ENCODE measurements around the gene BSDC1.
"Not testable (repeated sequence)": the region's sequence is repeated elsewhere in the genome, so short reads cannot be mapped to it uniquely, and the experiment has no call there.

Gene BSDC1

DNA sequence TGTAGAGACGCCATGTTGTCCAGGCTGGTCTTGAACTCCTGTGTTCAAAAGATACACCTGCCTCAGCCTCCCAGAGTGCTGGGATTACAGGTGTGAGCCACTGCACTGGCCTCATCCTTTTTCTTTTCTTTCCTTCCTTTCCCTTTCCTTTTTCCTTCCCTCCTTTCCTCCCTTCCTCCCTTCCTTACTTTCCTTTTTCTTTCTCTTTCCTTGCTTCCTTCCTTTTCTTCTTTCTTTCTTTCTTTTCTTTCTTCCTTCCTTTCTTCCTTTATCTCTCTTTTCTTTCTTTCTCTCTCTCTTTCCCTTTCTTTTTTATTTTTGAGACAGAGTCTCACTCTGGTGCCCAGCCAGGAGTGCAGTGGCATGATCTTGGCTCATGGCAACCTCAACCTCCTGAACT, 37.8 kb downstream of the BSDC1 start:
- DNase-seq: no peak

DNA sequence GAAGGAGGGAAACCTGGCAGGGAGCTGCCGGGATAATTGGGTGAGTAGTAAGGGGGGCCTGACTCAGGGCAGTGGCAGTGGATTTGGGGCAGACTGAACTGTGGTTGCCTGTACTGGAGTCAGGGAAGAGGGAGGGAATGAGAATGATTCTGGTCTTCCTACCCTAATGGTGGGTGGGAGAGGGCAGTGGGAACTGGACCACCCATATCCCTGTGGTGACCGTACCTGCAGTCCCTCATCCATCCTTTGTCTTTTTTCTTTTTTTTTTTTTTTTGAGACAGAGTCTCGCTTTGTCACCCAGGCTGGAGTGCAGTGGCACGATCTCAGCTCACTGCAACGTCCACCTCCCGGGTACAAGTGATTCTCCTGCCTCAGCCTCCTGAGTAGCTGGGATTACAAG, 38.5 kb downstream of the BSDC1 start:
- DNase-seq: not testable (repeated sequence)

DNA sequence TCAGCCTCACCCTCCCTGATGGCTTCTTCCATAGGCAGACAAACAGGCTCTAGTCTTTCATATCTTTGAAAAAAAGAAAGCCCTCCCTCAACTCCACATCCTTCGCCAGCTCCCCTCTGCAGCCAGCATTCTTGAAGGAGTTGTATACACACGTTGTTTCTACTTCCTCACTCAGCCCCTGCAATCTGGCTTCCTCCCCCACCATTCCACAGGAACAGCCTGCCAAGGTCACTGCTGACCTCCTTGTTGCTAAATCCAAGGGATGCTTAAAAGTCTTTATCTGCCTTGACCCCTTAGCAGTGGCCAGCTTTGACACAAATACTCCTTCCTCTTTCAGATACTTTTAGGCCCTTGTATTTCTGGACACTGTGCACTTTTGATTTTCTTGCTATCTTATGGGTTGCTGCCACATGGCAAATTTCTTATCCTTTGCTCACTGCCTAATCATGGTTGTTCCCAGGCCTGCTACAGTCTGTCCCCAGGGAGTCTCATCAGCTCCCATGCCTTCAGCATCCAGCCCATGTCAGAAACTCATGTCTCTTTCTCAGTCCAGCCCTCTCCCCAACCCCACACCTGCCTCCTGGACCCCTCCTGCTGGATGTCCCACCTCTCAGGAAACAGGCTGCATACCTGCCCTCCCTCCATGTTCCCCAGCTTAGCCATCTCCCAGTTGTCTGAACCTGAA, 40.2 kb downstream of the BSDC1 start:
- no peak for DNase-seq

DNA sequence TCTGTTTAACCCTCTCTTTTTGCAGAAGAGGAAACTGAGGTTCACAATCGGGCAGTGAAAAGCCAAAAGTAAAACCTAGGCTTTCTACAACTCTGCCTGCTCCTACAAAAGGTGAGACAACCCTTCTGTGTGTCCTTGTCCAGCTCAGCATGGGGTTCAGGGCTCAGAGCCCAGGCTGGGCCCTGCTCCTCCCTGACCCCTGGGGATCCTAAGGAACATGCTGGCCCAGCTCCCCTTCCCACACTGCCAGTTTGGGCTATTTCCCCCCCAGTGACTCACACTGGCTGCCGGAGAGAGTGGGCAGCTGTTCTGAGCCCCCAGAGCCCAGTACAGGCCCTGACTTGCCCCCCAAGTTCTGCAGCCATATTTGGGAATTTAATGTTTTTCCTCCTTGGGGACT, 40.8 kb downstream of the BSDC1 start:
- no peak for DNase-seq

DNA sequence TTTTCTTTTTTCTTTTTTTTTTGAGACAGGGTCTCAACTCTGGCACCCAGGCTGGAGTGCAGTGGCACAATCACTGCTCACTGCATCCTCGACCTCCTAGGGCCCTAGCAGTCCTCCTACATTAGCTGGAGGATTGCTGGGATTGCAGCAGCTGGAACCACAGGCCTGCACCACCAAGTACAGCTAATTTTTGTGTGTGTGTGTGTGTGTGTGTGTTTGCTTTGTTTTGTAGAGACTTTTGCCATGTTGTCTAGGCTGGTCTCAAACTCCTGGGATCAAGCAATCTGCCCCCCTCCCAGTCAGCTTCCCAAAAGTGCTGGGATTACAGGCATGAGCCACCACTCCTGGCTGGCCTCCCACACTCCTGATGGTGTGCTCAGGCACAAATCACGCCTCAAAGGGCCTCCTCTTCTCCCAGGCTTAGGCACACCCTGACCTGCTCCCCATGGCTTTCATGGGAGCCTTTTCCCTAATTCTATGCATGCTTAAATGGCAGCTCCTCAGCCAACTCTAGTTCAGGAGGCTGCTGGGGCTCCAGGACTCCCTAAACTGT, 41.3 kb downstream of the BSDC1 start:
- DNase-seq: no peak

DNA sequence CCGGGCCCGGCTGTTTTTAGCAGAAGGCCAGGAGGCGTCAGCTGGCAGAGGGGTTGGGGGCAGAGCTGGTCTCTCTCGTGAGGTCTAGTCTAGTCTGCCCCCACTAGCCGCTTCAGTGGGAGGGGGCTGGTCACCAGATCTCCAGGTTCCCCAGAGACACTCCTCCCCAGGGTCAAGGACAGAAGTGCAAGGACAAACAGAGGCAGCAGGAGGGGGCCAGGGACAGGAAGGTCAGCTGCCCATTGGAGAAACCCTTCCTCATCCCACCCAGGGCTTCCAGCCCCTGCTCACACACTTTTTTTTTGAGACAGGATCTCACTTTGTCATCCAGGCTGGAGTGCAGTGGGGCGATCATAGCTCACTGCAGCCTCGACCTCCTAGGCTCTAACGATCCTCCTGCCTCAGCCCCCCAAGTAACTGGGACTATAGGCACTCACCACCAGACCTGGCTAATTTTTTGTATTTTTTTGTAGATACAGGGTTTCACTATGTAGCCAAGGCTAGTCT, 41.9 kb downstream of the BSDC1 start:
- peak; percentile 62 for DNase-seq

DNA sequence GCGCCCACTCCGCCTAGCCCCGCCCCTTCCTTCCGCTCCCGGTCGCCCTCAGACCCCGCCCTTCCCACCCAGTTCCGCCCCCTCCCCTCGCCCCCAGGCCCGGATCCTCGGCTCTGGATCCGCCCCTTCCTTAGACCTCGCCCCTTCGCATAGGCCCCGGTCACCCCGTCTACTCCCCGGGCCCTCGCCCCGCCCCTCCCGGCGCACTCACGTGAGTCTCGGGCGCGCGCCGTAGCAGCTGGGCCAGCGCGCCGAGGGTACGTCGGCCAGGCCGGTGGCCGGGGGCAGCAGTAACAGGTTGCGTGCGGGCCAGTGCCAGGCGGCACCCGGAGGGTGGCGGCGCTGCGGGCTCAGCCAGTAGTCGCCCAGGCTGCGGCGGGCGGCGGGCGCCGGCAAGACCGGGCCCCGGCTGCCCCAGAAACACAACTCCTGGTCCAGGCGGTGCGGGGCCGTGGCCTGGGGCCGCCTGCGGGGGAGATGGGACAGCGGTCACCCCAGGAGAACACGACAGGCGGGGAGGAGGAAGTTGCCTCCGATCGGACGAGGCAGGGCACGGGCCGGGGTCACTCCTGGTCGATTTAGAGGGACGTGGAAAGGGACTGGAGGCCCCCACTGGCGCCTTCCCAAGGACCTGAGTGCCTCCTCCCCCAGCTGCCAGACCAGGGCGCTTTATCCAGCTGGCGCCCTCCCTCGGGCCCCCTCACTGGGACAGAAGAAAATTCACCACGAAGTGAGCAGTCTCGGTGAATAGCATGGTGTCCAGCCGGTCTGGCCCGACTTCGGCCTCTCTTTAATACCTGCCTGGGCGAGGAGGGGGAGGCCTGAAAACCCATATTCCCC, 42.6 kb downstream of the BSDC1 start:
- DNase-seq: peak; percentile 92

- peak; percentile 94 for DNase-seq
Measured at GRCh38 chr1:32350785-32351398, 43.3 kb downstream of the BSDC1 start.

DNA sequence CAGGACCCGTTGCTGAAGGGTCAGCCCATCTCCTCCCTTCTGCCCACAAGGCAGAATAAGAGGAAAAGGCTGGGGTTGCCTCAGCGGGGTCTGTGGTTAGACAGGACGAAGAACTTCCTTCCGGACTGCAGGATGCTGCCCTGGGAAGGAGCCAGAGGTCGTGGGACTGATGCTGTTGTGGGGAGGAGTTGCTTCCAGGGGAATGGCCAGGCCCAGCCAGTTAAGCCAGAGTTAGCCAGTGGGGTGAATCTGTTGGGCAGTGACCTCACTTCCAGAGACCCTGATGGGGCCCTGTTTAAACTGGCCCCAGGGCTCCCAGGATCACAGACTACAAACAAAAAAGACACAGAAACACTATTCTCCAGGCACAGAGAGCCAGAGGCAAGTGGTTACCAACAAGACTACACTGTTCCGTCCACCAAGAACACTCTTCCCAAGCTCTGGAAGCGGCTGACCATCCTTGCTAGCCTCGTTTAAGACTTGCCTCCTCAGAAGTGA, 45.0 kb downstream of the BSDC1 start:
- DNase-seq: no peak

GRCh38 chr1:32346532-32347157, 47.6 kb downstream of the BSDC1 start:
- no peak for DNase-seq

DNA sequence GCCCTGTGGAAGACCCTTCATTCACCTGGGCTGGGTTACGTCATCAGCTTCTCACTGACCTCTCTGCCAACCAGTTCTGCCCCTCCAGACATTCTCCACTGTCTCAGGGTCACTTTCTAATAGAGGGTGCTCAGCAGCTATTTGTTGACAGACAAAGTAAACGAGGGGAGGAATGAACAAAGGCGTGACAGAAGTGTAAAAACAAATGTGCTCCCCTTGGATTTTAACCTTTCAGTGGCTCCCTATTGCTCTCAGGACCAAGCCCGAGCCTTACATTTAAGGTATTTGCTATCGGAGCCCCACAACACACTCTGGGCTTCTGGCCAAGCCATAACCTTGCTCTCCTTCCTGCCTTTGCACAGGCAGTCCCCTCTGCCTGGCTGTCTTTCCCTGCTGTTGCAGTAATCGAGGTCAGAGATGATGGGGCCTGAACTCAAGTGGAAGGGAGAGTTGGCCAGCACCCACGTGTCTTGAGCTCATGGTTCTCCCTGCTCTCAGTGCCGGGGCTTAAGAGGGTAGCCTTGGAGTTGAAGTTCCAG, 48.9 kb downstream of the BSDC1 start:
- DNase-seq: no peak

- no peak for DNase-seq
Measured at GRCh38 chr1:32342704-32343103, 51.5 kb downstream of the BSDC1 start.

GRCh38 chr1:32341971-32342370, 52.3 kb downstream of the BSDC1 start:
- no peak for DNase-seq

DNA sequence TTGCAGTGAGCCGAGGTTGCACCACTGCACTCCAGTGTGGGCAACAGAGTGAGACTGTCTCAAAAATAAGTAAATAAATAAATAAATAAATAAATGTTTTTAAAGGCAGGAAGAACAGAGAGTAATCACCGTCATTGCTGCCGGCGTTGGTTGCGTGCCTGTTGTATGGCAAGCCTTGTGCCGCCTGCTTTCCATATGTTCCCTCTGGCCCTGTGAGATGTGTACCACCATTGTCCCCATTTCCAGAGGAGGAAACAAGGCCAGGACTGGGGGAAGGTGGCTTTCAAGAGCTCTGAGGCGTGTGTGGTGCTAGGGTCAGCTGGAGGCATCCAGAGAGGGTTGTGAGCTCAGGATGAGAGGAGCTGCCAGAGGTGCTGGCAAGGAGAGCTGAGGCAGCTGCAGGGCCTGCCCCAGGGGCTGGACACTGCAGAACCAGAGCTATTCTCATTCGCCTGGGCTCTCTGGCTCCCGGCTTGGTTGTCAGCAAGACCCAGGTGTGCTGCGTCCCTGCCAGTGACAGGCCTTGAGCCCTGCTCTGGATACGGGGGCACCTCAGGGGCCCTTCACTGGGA, 53.0 kb downstream of the BSDC1 start:
- DNase-seq: no peak

DNA sequence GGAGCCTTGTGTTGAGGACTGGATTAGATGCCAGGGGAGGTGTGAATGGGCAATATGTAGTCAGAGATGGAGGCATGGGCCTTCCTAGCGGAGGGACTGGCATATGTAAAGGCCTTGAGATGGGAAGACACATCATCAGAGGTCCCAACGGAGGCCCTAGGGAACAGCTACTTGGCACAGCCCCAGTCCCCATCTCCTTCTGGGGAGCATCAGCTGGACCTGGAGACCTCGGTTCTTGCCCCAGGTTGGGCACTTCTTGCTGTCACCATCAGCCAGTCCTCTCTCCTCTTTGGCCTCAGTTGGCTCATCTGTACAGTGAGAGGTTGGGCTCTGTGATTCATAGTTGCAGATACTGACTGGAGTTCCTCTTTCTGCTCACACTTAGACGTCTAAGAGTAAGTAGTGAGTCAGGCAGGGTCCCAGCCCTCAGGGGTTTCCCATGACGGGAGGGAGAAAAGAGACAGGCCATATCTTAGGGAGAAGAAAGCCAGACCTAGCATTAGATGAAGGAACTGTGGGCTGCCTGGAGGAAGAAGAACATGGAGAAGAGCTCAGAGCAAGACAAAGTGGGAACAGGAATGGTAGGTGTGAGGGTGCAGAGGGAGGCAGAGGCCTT, 54.8 kb downstream of the BSDC1 start:
- no peak for DNase-seq

DNA sequence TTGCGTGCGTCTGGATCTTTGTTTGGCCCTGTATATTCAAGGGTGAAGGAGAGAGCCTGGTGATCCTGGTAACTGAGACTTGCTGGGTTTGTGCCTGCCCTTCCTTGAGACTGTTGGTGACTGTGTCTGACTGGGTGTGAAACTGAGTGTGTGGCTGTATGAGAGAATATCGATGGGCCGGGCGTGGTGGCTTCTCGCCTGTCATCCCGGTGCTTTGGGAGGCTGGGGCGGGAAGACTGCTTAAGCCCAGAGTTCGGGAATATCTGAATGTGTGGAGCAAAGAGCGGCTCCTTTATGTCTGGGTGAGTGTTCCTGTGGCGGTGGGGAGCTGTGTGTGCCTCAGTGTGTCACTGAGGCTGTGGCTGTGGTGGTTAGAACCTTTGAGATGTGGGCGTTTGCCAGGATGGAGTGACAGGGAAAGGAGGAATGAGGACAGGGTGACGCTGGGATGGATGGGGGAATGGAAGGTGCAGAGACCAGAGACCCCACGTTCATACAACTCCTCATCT, 55.5 kb downstream of the BSDC1 start:
- DNase-seq: no peak

DNA sequence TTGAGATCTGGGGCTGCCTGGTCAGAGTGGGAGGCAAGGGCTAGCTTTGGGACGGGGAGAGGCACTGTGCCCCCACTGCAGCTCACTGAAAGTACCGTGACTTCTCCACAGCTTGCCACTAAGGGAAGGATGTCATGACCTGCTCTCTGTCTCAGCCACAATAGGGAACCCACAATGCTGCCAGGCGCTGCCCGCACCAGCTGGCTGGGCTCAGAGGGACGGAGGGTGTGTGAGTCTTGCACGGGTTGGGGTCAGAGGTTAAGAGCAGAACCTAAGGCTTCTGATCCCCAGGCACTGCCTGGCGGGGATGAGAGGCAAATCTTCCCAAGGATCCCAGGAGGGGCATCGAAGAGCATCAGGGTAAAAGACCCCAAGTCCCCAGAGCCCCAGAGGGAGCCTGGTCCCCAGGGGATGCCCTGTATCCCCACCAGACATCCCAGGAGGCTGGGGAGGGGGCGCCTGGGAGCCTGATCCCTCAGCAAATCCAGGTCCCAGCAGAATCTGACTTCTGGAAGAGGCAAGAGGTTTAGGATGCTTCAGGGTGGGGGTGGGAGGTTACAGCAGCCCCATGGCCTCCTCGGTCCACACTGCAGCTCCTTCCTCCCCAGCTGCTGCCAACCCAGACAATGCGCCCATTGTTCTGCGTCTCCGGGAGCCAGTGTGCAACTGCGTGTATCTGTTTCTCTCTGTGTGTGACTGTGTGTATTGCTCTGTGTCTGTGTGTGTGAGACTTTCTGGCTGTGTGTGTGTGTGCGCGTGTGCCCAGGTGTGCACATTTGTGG, 56.2 kb downstream of the BSDC1 start:
- no peak for DNase-seq

GRCh38 chr1:32336963-32337675, 57.1 kb downstream of the BSDC1 start:
- DNase-seq: peak; percentile 77

DNA sequence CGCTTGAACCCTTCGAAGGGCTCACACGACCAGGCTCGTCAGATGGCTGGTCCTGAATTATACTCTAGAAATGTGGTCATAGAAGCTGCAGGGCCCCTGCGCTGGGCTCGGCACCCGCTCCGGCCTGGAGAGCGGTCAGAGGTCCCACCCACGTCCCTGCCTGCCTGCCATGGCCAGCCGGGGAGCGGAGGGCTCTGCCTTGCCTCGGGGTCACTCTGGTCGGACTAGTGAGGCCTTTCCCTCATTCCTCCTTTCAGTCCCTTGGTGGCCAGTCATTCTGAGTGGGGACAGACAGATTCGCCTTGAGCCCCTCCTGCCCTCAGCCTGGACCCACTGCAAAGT, 57.7 kb downstream of the BSDC1 start:
- no peak for DNase-seq

Data from activated CD8-positive, alpha-beta memory T cell treated with anti-CD3 and anti-CD28 coated beads for 24 hours (primary cell).